ENCODE data around the gene RAB11B.

DNA sequence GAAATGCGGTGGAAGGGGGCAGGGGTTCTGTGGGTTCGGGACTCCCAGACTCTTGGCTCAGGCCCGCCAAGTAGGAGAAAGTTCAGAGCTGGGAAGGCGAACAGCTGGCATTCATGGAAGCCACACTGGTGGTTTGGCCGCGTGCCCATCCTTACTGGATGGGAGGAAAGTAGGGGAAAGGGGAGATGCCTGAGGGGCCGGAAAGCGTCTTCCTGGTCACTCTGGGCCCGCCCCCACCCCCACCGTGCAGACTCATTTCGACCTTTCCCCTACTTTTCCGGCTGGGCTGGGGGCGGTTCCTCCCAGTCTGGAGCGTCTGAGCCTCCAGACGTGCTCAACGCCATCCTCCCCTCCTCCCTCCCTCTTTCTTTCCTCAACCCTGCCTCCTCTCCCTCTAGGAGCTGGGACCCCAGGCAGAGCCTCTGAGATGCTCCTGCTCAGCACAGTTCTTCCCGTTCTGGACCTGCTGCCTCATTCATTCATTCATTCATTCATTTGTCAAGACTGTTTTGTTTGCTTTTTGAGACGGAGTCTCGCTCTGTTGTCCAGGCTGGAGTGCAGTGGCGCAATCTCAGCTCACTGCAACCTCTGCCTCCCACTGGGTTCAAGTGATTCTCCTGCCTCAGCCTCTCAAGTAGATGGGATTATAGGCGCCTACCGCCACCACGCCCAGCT is 22.7 kb upstream of the RAB11B start:
- TF ChIP-seq, protein P1, sequence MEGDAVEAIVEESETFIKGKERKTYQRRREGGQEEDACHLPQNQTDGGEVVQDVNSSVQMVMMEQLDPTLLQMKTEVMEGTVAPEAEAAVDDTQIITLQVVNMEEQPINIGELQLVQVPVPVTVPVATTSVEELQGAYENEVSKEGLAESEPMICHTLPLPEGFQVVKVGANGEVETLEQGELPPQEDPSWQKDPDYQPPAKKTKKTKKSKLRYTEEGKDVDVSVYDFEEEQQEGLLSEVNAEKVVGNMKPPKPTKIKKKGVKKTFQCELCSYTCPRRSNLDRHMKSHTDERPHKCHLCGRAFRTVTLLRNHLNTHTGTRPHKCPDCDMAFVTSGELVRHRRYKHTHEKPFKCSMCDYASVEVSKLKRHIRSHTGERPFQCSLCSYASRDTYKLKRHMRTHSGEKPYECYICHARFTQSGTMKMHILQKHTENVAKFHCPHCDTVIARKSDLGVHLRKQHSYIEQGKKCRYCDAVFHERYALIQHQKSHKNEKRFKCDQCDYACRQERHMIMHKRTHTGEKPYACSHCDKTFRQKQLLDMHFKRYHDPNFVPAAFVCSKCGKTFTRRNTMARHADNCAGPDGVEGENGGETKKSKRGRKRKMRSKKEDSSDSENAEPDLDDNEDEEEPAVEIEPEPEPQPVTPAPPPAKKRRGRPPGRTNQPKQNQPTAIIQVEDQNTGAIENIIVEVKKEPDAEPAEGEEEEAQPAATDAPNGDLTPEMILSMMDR (conservative IDR thresholded peaks at IDR 0.05 in 1 of 2, IDR thresholded peaks at IDR 0.05 in 1 of 2; ENCODE audit: low read depth in 1 of 2, low read length in 2 of 2), result no peak
- TF ChIP-seq EZH2 (IDR thresholded peaks at IDR 0.05; ENCODE audit: low read length, missing control alignments), result no peak

All from fibroblast of lung (primary cell).